WI38 (cell line): ENCODE results near the gene DENND4C.
"Not testable (repeated sequence)": the region's sequence is repeated elsewhere in the genome, so short reads cannot be mapped to it uniquely, and the experiment has no call there.

Source experiments
- H3K4me3 ChIP-seq: 2 replicates; pipeline ENCODE4 v1.5.1; 2011; ENCODE audit warnings: low read depth, mild to moderate bottlenecking, control low read depth, low read length
- CTCF ChIP-seq: IDR thresholded peaks from 2 replicates; pipeline ENCODE4 v1.5.1; 2012; ENCODE audit warnings: low read depth, mild to moderate bottlenecking, control low read depth, low read length

Gene DENND4C

GRCh38 chr9:19252885-19253219 lies 22.4 kb downstream of the DENND4C start:
- no peak for TF ChIP-seq CTCF

GRCh38 chr9:19255112-19255511 lies 24.6 kb downstream of the DENND4C start:
- no peak for TF ChIP-seq CTCF
- H3K4me3 ChIP-seq: no peak overlapping the region

More at GRCh38 chr9:19252885-19253219, 22.4 kb downstream of the DENND4C start:
- H3K4me3 ChIP-seq: no peak overlapping the region

- no peak overlapping the region for H3K4me3 ChIP-seq
- TF ChIP-seq CTCF: no peak
Observed at GRCh38 chr9:19255821-19256220, 25.3 kb downstream of the DENND4C start.

GRCh38 chr9:19259665-19260255 lies 29.3 kb downstream of the DENND4C start:
- not testable (repeated sequence) for H3K4me3 ChIP-seq

- H3K4me3 ChIP-seq: not testable (repeated sequence)
Observed at GRCh38 chr9:19265602-19266001, 35.1 kb downstream of the DENND4C start.

GRCh38 chr9:19266778-19267384 lies 36.4 kb downstream of the DENND4C start:
- H3K4me3 ChIP-seq: not testable (repeated sequence)

- no peak overlapping the region for H3K4me3 ChIP-seq
- no peak for TF ChIP-seq CTCF
Observed at GRCh38 chr9:19269582-19269981, 39.1 kb downstream of the DENND4C start.

GRCh38 chr9:19270421-19270949 lies 40.0 kb downstream of the DENND4C start:
- TF ChIP-seq CTCF: no peak
- H3K4me3 ChIP-seq: no peak overlapping the region

- no peak for TF ChIP-seq CTCF
- H3K4me3 ChIP-seq: no peak overlapping the region
Observed at GRCh38 chr9:19271081-19271480, 40.6 kb downstream of the DENND4C start.
